GM12878 (cell line): ENCODE data around the gene ABCG2. TPM values are rescaled to one million over a fixed set of nuclear protein-coding genes. Genes with fewer than 3 reads are reported as not detected.

Experiments
- ATAC-seq: fragments of 200-7000 bp; cut with Tn5 transposase; 3 replicates; pipeline ENCODE4 v1.9.1; 2020; ENCODE audit warnings: mild to moderate bottlenecking, moderate library complexity
- BruUV-seq: library from RNA; stranded (reverse); fragments of 400-500 nt; replicated peaks from 2 replicates; lab custom pipeline; 2021; lab: Mats Ljungman, UMichigan
- CTCF ChIA-PET: fragments of 300-600 bp; sonication (Branson Sonifier 250); formaldehyde crosslinking; extraction: SDS; loops from one replicate; lab custom pipeline; 2021; ENCODE audit warnings: inconsistent platforms; lab: Yijun Ruan, JAX
- POLR2A ChIA-PET: fragments of 350-600 bp; formaldehyde crosslinking; extraction: SDS; loops from one replicate; lab custom pipeline; 2021; ENCODE audit warnings: inconsistent platforms; lab: Charles Lee
- RAD21 ChIA-PET: fragments of 300-600 bp; sonication (Branson Sonifier 250); formaldehyde crosslinking; loops from one replicate; lab custom pipeline; 2023; ENCODE audit warnings: antibody characterized with exemption; ENCODE audit not compliant: unreplicated experiment; lab: Charles Lee
- SMC1A ChIA-PET: fragments of 300-600 bp; sonication (Branson Sonifier 250); formaldehyde crosslinking; loops from one replicate; lab custom pipeline; 2023; ENCODE audit not compliant: unreplicated experiment, uncharacterized antibody; lab: Charles Lee
- DNase-seq: peaks from one replicate; pipeline ENCODE4 v3.0.0-alpha.2; 2011; ENCODE audit warnings: low read depth, low spot score
- FAIRE-seq: peaks from 3 replicates; lab custom pipeline; 2011; peaks lifted over from hg19 to GRCh38; lab: Jason Lieb, UNC
- H2AFZ ChIP-seq: 2 replicates; pipeline ENCODE4 v1.6.0; 2011; ENCODE audit warnings: low read depth, low read length, control low read depth; ENCODE audit not compliant: control insufficient read depth
- H3K27ac ChIP-seq: 2 replicates; pipeline ENCODE4 v1.5.1; 2011; ENCODE audit warnings: control low read depth; ENCODE audit not compliant: control insufficient read depth, insufficient read depth
- H3K27me3 ChIP-seq, 2 experiments: replicated peaks in 1 of 2; 2 replicates each; pipeline versions ENCODE4 v1.6.0 to v1.6.1; 2011; ENCODE audit warnings: low read length in 1 of 2; ENCODE audit not compliant: control insufficient read depth in 2 of 2, insufficient read depth in 2 of 2
- H3K36me3 ChIP-seq, 2 experiments: 2 replicates each; pipeline ENCODE4 v1.5.1; 2011; ENCODE audit warnings: low read length in 1 of 2; ENCODE audit not compliant: control insufficient read depth in 2 of 2, insufficient read depth in 2 of 2
- H3K4me1 ChIP-seq: 2 replicates; pipeline ENCODE4 v1.6.1; 2011; ENCODE audit warnings: mild to moderate bottlenecking, low read length, moderate library complexity, mixed read lengths; ENCODE audit not compliant: control insufficient read depth, insufficient read depth
- H3K4me2 ChIP-seq: 2 replicates; pipeline ENCODE4 v1.6.0; 2011; ENCODE audit warnings: control low read depth; ENCODE audit not compliant: control insufficient read depth, insufficient read depth
- H3K4me3 ChIP-seq: fragments of 200-600 bp; sonication (generic); 2 replicates; pipeline ENCODE4 v1.5.1; 2016
- H3K79me2 ChIP-seq: 2 replicates; pipeline ENCODE4 v1.6.0; 2011; ENCODE audit warnings: low read length; ENCODE audit not compliant: control insufficient read depth, insufficient read depth
- H3K9ac ChIP-seq: 2 replicates; pipeline ENCODE4 v1.8.0; 2011; ENCODE audit warnings: low read length, control low read depth, mixed read lengths; ENCODE audit not compliant: control insufficient read depth, insufficient read depth
- H3K9me3 ChIP-seq: replicated peaks from 3 replicates; pipeline ENCODE4 v1.5.1; 2011; ENCODE audit warnings: mild to moderate bottlenecking, low read length; ENCODE audit not compliant: control insufficient read depth, insufficient read depth
- H4K20me1 ChIP-seq: 2 replicates; pipeline ENCODE4 v1.6.0; 2011; ENCODE audit not compliant: control insufficient read depth, insufficient read depth
- BMI1 ChIP-seq: fragments of 450-650 bp; IDR thresholded peaks from 2 replicates; pipeline ENCODE4 v1.6.1; 2016; ENCODE audit warnings: mild to moderate bottlenecking, moderate library complexity, borderline replicate concordance
- CHD1 ChIP-seq: IDR thresholded peaks from 2 replicates; pipeline ENCODE4 v1.6.1; 2012; ENCODE audit warnings: low read depth, low read length, improper control_type of control experiment
- ESRRA ChIP-seq: IDR thresholded peaks from 2 replicates; pipeline ENCODE4 v1.6.1; 2012; ENCODE audit warnings: mild to moderate bottlenecking, low read length, improper control_type of control experiment
- HDGF ChIP-seq: fragments of 450-650 bp; IDR thresholded peaks from 2 replicates; pipeline ENCODE4 v1.6.1; 2016; ENCODE audit warnings: antibody characterized with exemption
- MTA3 ChIP-seq: IDR thresholded peaks from 2 replicates; pipeline ENCODE4 v1.6.1; 2012; ENCODE audit warnings: low read length, inconsistent platforms, borderline replicate concordance
- RAD51 ChIP-seq: fragments of 450-650 bp; IDR thresholded peaks from 2 replicates; pipeline ENCODE4 v1.6.1; 2016; ENCODE audit warnings: moderate library complexity, mild to moderate bottlenecking, inconsistent platforms
- RBBP5 ChIP-seq: fragments of 200-600 bp; sonication (generic); conservative IDR thresholded peaks from 2 replicates; pipeline ENCODE4 v1.6.1; 2016
- ZNF384 ChIP-seq: IDR thresholded peaks from 2 replicates; pipeline ENCODE4 v1.6.1; 2012; ENCODE audit warnings: low read depth, mild to moderate bottlenecking, low read length, improper control_type of control experiment, borderline replicate concordance
- ZNF592 ChIP-seq: fragments of 450-650 bp; IDR thresholded peaks from 2 replicates; pipeline ENCODE4 v1.6.1; 2017; ENCODE audit warnings: mild to moderate bottlenecking, moderate library complexity
- WGBS: methylation state at CpG from one replicate; pipeline ENCODE4 v1.1.6; 2016; ENCODE audit warnings: low lambda C conversion rate; ENCODE audit not compliant: insufficient replicate concordance, insufficient coverage; ENCODE audit errors: missing lambda C conversion rate; 5-methylcytosine and 5-hydroxymethylcytosine counted together
- in situ Hi-C: fragments of 300-500 bp; cut with MboI; formaldehyde crosslinking; loops from 9 replicates; pipeline ENCODE4 v1.14.3; 2018; ENCODE audit warnings: mixed read lengths
- intact Hi-C: fragments of 100-400 bp; cut with micrococcal nuclease; formaldehyde crosslinking; loops from one replicate; pipeline ENCODE4 v1.14.2; 2022; ENCODE audit not compliant: unreplicated experiment
- polyA plus RNA-seq, 11 experiments: library from polyadenylated mRNA; depleted of rRNA in 4 of 11; unstranded in 6 of 11; stranded (reverse) in 5 of 11; fragments of >200 nt; fragmentation: Nextera tagmentation in 4 of 11; fragmentation: Illumina TruSeq in 1 of 11; extraction: Ambion mirVana in 4 of 11; extraction: Trizol in 1 of 11; gene quantifications; 1 replicate in 1 of 11; 2 replicates in 10 of 11; pipeline versions ENCODE4 v1.2.1 to v1.2.3, GENCODE V29; 2011 to 2016; ENCODE audit warnings: inconsistent platforms in 2 of 11, missing spikeins in 2 of 11, low read depth in 1 of 11
- total RNA-seq, 4 experiments: library from RNA; depleted of rRNA in 3 of 4; stranded (reverse); fragments of >200 nt in 3 of 4; fragmentation: Illumina TruSeq in 1 of 4; extraction: Trizol in 1 of 4; gene quantifications; 2 replicates each; pipeline versions ENCODE4 v1.2.1 to v1.2.3, GENCODE V29; 2013 to 2021
- TF ChIP-seq, protein P1 (sequence below): fragments of 450-650 bp; IDR thresholded peaks from 2 replicates; pipeline ENCODE4 v1.6.1; 2017; ENCODE audit warnings: mild to moderate bottlenecking, moderate library complexity
- TF ChIP-seq, protein P2 (sequence below): fragments of 450-650 bp; formaldehyde crosslinking; IDR thresholded peaks from 2 replicates; pipeline ENCODE4 v1.5.0; 2022; ENCODE audit warnings: mild to moderate bottlenecking, missing genetic modification characterization

Gene ABCG2
- total and polyA plus RNA-seq, 10 of the 15 experiments (the other 5 are each of a cell fraction or from before 2014, with no cell fraction given), result 0.03 to 0.06 (median 0.04) TPM; not detected in 7

GRCh38 chr4:88196523-88197185 lies 38.2 kb upstream of the ABCG2 start:
- no peak for DNase-seq
- Histone ChIP-seq H3K36me3 (no peaks in the 10 kb centered on the region), H3K4me1 (no peaks in the 10 kb centered on the region), H3K4me3 (no peak overlapping the region), H4K20me1 (no peaks in the 10 kb centered on the region), H3K79me2 (no peaks in the 10 kb centered on the region), H3K9ac (no peak overlapping the region), H2AFZ (no peak overlapping the region), H3K27ac (no peak overlapping the region), H3K27me3 (no peaks in the 10 kb centered on the region), H3K9me3 (no peaks in the 10 kb centered on the region), H3K4me2 (no peak overlapping the region)
- in situ Hi-C loops (no loop called here), intact Hi-C loops (no loop called here)
- ChIA-PET RAD21 (no interaction called here), SMC1A (no interaction called here), CTCF (interaction anchor here (2.4 kb wide), 1 partner anchor 14 kb away, joined by 10 read pairs; no protein-coding TSS in a partner anchor), POLR2A (interaction anchor here (0.7 kb wide), 2 partner anchors 11 to 89 kb away, joined by 5 to 6 read pairs; no protein-coding TSS in a partner anchor)
- no TSS peak for BruUV-seq
- no peak for ATAC-seq
- WGBS, result 33% methylated on average over 4 of the region's 4 CpGs
- FAIRE-seq, result no peak
- TF ChIP-seq, protein P1, sequence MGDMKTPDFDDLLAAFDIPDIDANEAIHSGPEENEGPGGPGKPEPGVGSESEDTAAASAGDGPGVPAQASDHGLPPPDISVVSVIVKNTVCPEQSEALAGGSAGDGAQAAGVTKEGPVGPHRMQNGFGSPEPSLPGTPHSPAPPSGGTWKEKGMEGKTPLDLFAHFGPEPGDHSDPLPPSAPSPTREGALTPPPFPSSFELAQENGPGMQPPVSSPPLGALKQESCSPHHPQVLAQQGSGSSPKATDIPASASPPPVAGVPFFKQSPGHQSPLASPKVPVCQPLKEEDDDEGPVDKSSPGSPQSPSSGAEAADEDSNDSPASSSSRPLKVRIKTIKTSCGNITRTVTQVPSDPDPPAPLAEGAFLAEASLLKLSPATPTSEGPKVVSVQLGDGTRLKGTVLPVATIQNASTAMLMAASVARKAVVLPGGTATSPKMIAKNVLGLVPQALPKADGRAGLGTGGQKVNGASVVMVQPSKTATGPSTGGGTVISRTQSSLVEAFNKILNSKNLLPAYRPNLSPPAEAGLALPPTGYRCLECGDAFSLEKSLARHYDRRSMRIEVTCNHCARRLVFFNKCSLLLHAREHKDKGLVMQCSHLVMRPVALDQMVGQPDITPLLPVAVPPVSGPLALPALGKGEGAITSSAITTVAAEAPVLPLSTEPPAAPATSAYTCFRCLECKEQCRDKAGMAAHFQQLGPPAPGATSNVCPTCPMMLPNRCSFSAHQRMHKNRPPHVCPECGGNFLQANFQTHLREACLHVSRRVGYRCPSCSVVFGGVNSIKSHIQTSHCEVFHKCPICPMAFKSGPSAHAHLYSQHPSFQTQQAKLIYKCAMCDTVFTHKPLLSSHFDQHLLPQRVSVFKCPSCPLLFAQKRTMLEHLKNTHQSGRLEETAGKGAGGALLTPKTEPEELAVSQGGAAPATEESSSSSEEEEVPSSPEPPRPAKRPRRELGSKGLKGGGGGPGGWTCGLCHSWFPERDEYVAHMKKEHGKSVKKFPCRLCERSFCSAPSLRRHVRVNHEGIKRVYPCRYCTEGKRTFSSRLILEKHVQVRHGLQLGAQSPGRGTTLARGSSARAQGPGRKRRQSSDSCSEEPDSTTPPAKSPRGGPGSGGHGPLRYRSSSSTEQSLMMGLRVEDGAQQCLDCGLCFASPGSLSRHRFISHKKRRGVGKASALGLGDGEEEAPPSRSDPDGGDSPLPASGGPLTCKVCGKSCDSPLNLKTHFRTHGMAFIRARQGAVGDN, result no peak
- TF ChIP-seq ZNF384 (no peak), CHD1 (no peak), ESRRA (no peak), MTA3 (no peak), RAD51 (no peak), RBBP5 (no peak), BMI1 (no peak), ZNF592 (no peak), HDGF (no peak)
- TF ChIP-seq, protein P2, sequence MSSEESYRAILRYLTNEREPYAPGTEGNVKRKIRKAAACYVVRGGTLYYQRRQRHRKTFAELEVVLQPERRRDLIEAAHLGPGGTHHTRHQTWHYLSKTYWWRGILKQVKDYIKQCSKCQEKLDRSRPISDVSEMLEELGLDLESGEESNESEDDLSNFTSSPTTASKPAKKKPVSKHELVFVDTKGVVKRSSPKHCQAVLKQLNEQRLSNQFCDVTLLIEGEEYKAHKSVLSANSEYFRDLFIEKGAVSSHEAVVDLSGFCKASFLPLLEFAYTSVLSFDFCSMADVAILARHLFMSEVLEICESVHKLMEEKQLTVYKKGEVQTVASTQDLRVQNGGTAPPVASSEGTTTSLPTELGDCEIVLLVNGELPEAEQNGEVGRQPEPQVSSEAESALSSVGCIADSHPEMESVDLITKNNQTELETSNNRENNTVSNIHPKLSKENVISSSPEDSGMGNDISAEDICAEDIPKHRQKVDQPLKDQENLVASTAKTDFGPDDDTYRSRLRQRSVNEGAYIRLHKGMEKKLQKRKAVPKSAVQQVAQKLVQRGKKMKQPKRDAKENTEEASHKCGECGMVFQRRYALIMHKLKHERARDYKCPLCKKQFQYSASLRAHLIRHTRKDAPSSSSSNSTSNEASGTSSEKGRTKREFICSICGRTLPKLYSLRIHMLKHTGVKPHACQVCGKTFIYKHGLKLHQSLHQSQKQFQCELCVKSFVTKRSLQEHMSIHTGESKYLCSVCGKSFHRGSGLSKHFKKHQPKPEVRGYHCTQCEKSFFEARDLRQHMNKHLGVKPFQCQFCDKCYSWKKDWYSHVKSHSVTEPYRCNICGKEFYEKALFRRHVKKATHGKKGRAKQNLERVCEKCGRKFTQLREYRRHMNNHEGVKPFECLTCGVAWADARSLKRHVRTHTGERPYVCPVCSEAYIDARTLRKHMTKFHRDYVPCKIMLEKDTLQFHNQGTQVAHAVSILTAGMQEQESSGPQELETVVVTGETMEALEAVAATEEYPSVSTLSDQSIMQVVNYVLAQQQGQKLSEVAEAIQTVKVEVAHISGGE, result no peak
